ENCODE data around the gene LENG1. TPM values are rescaled to one million over a fixed set of nuclear protein-coding genes. Genes with fewer than 3 reads are reported as not detected.

LENG1 gene
- total RNA-seq, 1 donor = 4.7 TPM

- TF ChIP-seq CTCF (IDR thresholded peaks at IDR 0.05; ENCODE audit: insufficient read depth, low read depth, low read length) = no peak
- DNase-seq (ENCODE audit: low read depth) = no peak
- H3K4me3 ChIP-seq (ENCODE audit: low read depth, low read length) = peak overlapping the region; percentile 69
Observed at GRCh38 chr19:54162884-54163283, 3.4 kb upstream of the LENG1 start.

GRCh38 chr19:54162241-54162805 is 2.8 kb upstream of the LENG1 start:
- peak; percentile 80 for DNase-seq (ENCODE audit: low read depth)
- TF ChIP-seq CTCF (IDR thresholded peaks at IDR 0.05; ENCODE audit: insufficient read depth, low read depth, low read length) = no peak
- peak overlapping the region; percentile 69 for H3K4me3 ChIP-seq (ENCODE audit: low read depth, low read length)

- DNase-seq (ENCODE audit: low read depth) = no peak
- peak overlapping the region; percentile 71 for H3K4me3 ChIP-seq (ENCODE audit: low read depth, low read length)
- no peak for TF ChIP-seq CTCF (IDR thresholded peaks at IDR 0.05; ENCODE audit: insufficient read depth, low read depth, low read length)
Observed at GRCh38 chr19:54160854-54161253, 1.3 kb upstream of the LENG1 start.

- no peak for TF ChIP-seq CTCF (IDR thresholded peaks at IDR 0.05; ENCODE audit: insufficient read depth, low read depth, low read length)
- peak overlapping the region; percentile 71 for H3K4me3 ChIP-seq (ENCODE audit: low read depth, low read length)
- peak; percentile 55 for DNase-seq (ENCODE audit: low read depth)
Observed at GRCh38 chr19:54160182-54160811, 776 bp upstream of the LENG1 start.

- no peak for DNase-seq (ENCODE audit: low read depth)
- peak overlapping the region; percentile 88 for H3K4me3 ChIP-seq (ENCODE audit: low read depth, low read length)
- no peak for TF ChIP-seq CTCF (IDR thresholded peaks at IDR 0.05; ENCODE audit: insufficient read depth, low read depth, low read length)
Observed at GRCh38 chr19:54158812-54159351, 639 bp downstream of the LENG1 start.

- H3K4me3 ChIP-seq (ENCODE audit: low read depth, low read length) = no peak overlapping the region
- DNase-seq (ENCODE audit: low read depth) = no peak
Observed at GRCh38 chr19:54156953-54157352, 2.6 kb downstream of the LENG1 start.

More at GRCh38 chr19:54156953-54157352, 2.6 kb downstream of the LENG1 start:
- no peak for TF ChIP-seq CTCF (IDR thresholded peaks at IDR 0.05; ENCODE audit: insufficient read depth, low read depth, low read length)
